ENCODE measurements around the gene AP3D1.

AP3D1 gene

GRCh38 chr19:2061495-2062388, 89.6 kb downstream of the AP3D1 start:
- peak; percentile 99 for DNase-seq (ENCODE audit: low read depth in 3 of 3)

- DNase-seq (ENCODE audit: low read depth in 3 of 3) = no peak
These were observed 90.4 kb downstream of the AP3D1 start for GRCh38 chr19:2060884-2061494.

GRCh38 chr19:2059422-2060201, 91.8 kb downstream of the AP3D1 start:
- no peak for DNase-seq (ENCODE audit: low read depth in 3 of 3)

- DNase-seq (ENCODE audit: low read depth in 3 of 3) = no peak
These were observed 92.6 kb downstream of the AP3D1 start for GRCh38 chr19:2058570-2059421.

- DNase-seq (ENCODE audit: low read depth in 3 of 3) = no peak
These were observed 93.6 kb downstream of the AP3D1 start for GRCh38 chr19:2057484-2058469.

GRCh38 chr19:2056837-2057192, 94.6 kb downstream of the AP3D1 start:
- no peak for DNase-seq (ENCODE audit: low read depth in 3 of 3)

- DNase-seq (ENCODE audit: low read depth in 3 of 3) = no peak
These were observed 95.2 kb downstream of the AP3D1 start for GRCh38 chr19:2055931-2056836.

- no peak for DNase-seq (ENCODE audit: low read depth in 3 of 3)
These were observed 96.6 kb downstream of the AP3D1 start for GRCh38 chr19:2054763-2055162.

- DNase-seq (ENCODE audit: low read depth in 3 of 3) = no peak
These were observed 97.6 kb downstream of the AP3D1 start for GRCh38 chr19:2053601-2054389.

- DNase-seq (ENCODE audit: low read depth in 3 of 3) = no peak
These were observed 99.3 kb downstream of the AP3D1 start for GRCh38 chr19:2051773-2052704.

GRCh38 chr19:2050991-2051772, 100.2 kb downstream of the AP3D1 start, which contains the start of gene MKNK2:
Gene MKNK2 (minus strand): TSS chr19:2051244. CDS start chr19:2050851, 393 bp downstream.
- peak; percentile 90 to 95 (median 92) for DNase-seq (ENCODE audit: low read depth in 3 of 3)

All from stimulated activated CD4-positive, alpha-beta T cell treated with anti-CD3 and anti-CD28 coated beads, TNF-alpha, amount 100 ng/mL, for 4 hours (primary cell).